GM19397 (cell line): ENCODE measurements around the gene FOLR2.
"Not testable (repeated sequence)": the region's sequence is repeated elsewhere in the genome, so short reads cannot be mapped to it uniquely, and the experiment has no call there.

Experiments used
- ATAC-seq: cut with Tn5 transposase; IDR thresholded peaks from one replicate; pipeline ENCODE4 v1.9.1; 2021; ENCODE audit warnings: mild to moderate bottlenecking, moderate library complexity; ENCODE audit not compliant: unreplicated experiment

The FOLR2 gene

GRCh38 chr11:72216638-72217037 lies at the start of gene FOLR2:
FOLR2 (plus strand) TSS chr11:72216794; CDS start chr11:72218585, 1,791 bp downstream.
- ATAC-seq, result no peak

DNA sequence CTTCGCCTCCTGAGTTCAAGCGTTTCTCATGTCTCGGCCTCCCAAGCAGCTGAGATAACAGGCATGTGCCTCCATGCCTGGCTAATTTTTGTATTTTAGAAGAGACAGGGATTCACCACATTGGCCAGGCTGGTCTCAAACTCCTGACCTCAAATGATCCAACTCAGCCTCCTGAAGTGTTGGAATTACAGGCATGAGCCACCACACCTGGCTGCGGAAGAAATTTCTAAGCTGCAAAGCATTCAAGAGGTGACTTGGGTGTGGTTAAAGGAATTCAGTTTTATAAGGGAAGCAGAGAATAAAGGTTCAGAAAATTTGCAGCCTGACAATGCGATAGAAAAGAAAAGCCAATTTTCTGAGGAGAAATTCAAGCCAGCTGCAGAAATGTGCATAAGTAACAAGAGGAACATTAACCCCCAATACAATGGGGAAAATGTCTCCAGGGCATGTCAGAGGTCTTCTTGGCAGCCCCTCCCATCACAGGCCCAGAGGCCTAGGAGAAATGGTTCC lies 47.5 kb upstream of the FOLR2 start:
- ATAC-seq, result not testable (repeated sequence)

DNA sequence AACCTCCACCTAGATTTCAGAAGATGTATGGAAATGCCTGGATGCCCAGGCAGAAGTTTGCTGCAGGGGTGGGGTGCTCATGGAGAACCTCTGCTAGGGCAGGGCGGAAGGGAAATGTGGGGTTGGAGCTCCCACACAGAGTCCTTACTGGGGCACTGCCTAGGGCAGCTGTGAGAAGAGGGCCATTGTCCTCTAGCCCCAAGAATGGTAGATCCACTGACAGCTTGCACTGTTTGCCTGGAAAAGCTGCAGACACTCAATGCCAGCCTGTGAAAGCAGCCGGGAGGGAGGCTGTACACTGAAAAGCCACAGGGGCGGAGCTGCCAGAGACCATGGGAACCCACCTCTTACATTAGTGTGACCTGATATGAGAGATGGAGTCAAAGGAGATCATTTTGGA lies 46.8 kb upstream of the FOLR2 start:
- ATAC-seq, result not testable (repeated sequence)

- not testable (repeated sequence) for ATAC-seq
These were observed 44.6 kb upstream of the FOLR2 start for GRCh38 chr11:72172043-72172442.

GRCh38 chr11:72173291-72173690 lies 43.3 kb upstream of the FOLR2 start:
- no peak for ATAC-seq

GRCh38 chr11:72174302-72175070 lies 42.1 kb upstream of the FOLR2 start:
- no peak for ATAC-seq

- no peak for ATAC-seq
These were observed 38.9 kb upstream of the FOLR2 start for GRCh38 chr11:72177656-72178055.

- no peak for ATAC-seq
These were observed 37.4 kb upstream of the FOLR2 start for GRCh38 chr11:72179049-72179803.

- no peak for ATAC-seq
These were observed 36.7 kb upstream of the FOLR2 start for GRCh38 chr11:72179804-72180396.

GRCh38 chr11:72180892-72181552 lies 35.6 kb upstream of the FOLR2 start:
- not testable (repeated sequence) for ATAC-seq

GRCh38 chr11:72181553-72181958 lies 35.0 kb upstream of the FOLR2 start:
- ATAC-seq, result not testable (repeated sequence)

DNA sequence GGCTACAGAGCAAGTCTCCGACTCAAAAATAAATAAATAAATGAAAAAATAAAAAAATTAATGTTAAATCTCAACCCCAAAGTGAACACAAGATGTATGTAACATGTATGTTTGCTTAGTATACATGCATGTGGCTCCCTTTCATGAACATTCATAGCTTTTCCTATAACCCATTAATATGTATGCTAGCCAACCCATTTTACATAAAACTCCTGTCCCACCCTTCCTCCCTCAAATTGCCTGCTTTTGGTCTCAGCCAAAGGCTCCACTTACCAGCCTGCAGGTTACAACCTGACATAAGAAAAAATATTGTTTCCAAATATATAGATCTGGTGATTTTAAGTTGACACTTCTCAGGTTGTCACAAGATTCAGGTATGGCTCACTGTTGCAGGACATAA lies 28.3 kb upstream of the FOLR2 start:
- ATAC-seq, result no peak

DNA sequence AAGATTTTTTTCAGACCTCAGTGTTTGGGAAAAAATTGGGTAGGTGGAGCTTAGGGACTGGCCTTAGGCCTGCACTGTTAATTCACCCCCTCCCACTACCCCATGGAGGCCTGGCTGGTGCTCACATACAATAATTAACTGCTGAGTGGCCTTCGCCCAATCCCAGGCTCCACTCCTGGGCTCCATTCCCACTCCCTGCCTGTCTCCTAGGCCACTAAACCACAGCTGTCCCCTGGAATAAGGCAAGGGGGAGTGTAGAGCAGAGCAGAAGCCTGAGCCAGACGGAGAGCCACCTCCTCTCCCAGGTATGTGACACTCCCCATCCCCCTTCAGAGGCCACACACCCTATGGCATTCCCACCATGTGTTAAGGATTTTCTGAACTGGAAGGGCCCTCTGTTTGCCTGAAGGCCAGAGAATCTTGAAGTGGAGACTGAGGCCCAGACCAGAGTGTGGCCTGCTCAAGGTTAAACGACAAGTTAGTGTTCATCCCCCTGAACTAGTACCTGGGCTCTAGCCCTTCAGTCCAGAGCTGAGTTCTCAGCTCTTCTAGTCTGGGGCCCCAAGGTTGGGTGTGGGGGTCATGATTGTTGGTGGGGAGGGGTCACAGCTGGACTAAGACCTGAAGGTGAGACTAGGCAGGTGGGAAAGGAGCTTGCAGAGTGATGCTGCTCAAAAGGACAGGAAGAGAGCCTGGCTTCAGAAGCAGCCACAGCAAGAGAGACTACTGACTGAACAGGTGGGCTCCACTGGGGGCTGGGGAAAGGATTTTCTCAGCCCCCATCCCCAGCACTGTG lies 26.9 kb upstream of the FOLR2 start:
- ATAC-seq, result no peak

- no peak for ATAC-seq
These were observed 25.9 kb upstream of the FOLR2 start for GRCh38 chr11:72190631-72191071.

DNA sequence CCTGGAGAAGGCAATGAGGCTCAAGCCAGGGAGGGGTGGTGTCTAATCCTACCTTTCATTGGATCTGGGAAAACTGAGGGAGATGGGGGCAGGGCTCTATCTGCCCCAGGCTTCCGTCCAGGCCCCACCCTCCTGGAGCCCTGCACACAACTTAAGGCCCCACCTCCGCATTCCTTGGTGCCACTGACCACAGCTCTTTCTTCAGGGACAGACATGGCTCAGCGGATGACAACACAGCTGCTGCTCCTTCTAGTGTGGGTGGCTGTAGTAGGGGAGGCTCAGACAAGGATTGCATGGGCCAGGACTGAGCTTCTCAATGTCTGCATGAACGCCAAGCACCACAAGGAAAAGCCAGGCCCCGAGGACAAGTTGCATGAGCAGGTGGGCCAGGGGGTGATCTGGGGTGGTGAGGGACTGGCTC lies 24.6 kb upstream of the FOLR2 start, which contains the start of gene FOLR1:
Gene FOLR1, plus strand, starts transcription at position 180 of the 421 bp plus-strand sequence. Its CDS starts 34 bp downstream, at position 214.
- no peak for ATAC-seq

- ATAC-seq, result no peak
These were observed 20.9 kb upstream of the FOLR2 start for GRCh38 chr11:72195518-72196270.

DNA sequence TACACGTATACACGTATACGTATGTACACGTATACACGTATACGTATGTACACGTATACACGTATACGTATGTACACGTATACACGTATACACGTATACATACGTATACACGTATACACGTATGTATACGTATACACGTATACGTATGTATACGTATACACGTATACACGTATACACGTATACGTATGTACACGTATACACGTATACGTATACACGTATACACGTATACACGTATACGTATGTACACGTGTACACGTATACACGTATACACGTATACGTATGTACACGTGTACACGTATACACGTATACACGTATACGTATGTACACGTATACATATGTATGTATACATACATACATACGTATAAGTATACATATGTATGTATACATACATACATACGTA lies 15.1 kb upstream of the FOLR2 start:
- not testable (repeated sequence) for ATAC-seq

DNA sequence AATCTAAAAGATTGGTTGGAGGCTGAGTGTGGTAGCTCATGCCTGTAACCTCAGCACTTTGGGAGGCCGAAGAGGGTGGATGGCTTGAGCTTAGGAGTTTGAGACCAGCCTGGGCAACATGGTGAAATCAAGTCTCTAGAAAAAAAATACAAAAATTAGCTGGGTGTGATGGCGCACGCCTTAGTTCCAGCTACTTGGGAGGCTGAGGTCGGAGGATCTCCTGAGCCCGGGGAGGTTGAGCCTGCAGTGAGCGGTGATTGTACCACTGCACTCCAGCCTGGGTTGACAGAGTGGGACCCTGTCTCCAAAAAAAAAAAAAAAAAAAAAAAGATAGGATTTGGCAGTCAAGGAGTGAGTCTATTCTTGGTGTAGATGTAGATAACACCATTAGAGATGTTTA lies 14.0 kb upstream of the FOLR2 start:
- ATAC-seq, result no peak

DNA sequence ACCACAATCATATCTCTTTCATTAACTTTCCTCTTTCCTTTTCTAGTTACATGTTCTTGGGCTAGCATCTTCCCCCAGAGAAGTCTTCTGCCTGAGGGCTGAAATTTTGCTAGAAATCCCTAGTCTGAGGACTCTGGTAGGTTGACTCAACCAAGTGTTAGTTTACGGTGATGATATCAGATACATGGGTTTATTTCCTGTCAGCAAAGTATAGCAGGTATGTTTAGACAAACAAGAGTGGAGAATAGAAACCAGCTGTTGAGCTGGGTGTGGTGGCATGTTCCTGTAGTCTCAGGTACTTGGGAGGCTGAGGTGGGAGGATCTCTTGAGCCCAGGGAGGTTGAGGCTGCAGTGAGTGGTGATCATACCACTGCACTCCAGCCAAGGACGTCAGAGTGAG lies 13.4 kb upstream of the FOLR2 start:
- no peak for ATAC-seq
